WI38 (cell line): ENCODE data around the gene KMT5B.

Experiments used
- H3K4me3 ChIP-seq: 2 replicates; pipeline ENCODE4 v1.5.1; 2011; ENCODE audit warnings: low read depth, mild to moderate bottlenecking, control low read depth, low read length
- CTCF ChIP-seq: IDR thresholded peaks from 2 replicates; pipeline ENCODE4 v1.5.1; 2012; ENCODE audit warnings: low read depth, mild to moderate bottlenecking, control low read depth, low read length

Gene KMT5B

GRCh38 chr11:68181719-68182451, 31.2 kb downstream of the KMT5B start:
- no peak overlapping the region for H3K4me3 ChIP-seq
- TF ChIP-seq CTCF = no peak

- TF ChIP-seq CTCF = no peak
Measured at GRCh38 chr11:68179847-68180246, 33.2 kb downstream of the KMT5B start.

GRCh38 chr11:68177877-68178276, 35.2 kb downstream of the KMT5B start:
- H3K4me3 ChIP-seq = no peak overlapping the region
- no peak for TF ChIP-seq CTCF

More at GRCh38 chr11:68179847-68180246, 33.2 kb downstream of the KMT5B start:
- no peak overlapping the region for H3K4me3 ChIP-seq

GRCh38 chr11:68173926-68174325, 39.2 kb downstream of the KMT5B start:
- H3K4me3 ChIP-seq = no peak overlapping the region
- no peak for TF ChIP-seq CTCF

GRCh38 chr11:68169442-68169841, 43.7 kb downstream of the KMT5B start:
- no peak overlapping the region for H3K4me3 ChIP-seq

GRCh38 chr11:68168694-68169093, 44.4 kb downstream of the KMT5B start:
- H3K4me3 ChIP-seq = no peak overlapping the region
- no peak for TF ChIP-seq CTCF

More at GRCh38 chr11:68169442-68169841, 43.7 kb downstream of the KMT5B start:
- no peak for TF ChIP-seq CTCF

- no peak overlapping the region for H3K4me3 ChIP-seq
- TF ChIP-seq CTCF = no peak
Measured at GRCh38 chr11:68167474-68167873, 45.6 kb downstream of the KMT5B start.
